GM12878 (cell line): Measurements from ENCODE around the gene PLA2G6. TPM values are rescaled to one million over a fixed set of nuclear protein-coding genes. Genes with fewer than 3 reads are reported as not detected.

Experiments
- ATAC-seq: fragments of 200-7000 bp; cut with Tn5 transposase; 3 replicates; pipeline ENCODE4 v1.9.1; 2020; ENCODE audit warnings: mild to moderate bottlenecking, moderate library complexity
- BruUV-seq: library from RNA; stranded (reverse); fragments of 400-500 nt; replicated peaks from 2 replicates; lab custom pipeline; 2021; lab: Mats Ljungman, UMichigan
- CTCF ChIA-PET: fragments of 300-600 bp; sonication (Branson Sonifier 250); formaldehyde crosslinking; extraction: SDS; loops from one replicate; lab custom pipeline; 2021; ENCODE audit warnings: inconsistent platforms; lab: Yijun Ruan, JAX
- POLR2A ChIA-PET: fragments of 350-600 bp; formaldehyde crosslinking; extraction: SDS; loops from one replicate; lab custom pipeline; 2021; ENCODE audit warnings: inconsistent platforms; lab: Charles Lee
- RAD21 ChIA-PET: fragments of 300-600 bp; sonication (Branson Sonifier 250); formaldehyde crosslinking; loops from one replicate; lab custom pipeline; 2023; ENCODE audit warnings: antibody characterized with exemption; ENCODE audit not compliant: unreplicated experiment; lab: Charles Lee
- SMC1A ChIA-PET: fragments of 300-600 bp; sonication (Branson Sonifier 250); formaldehyde crosslinking; loops from one replicate; lab custom pipeline; 2023; ENCODE audit not compliant: unreplicated experiment, uncharacterized antibody; lab: Charles Lee
- DNase-seq: peaks from one replicate; pipeline ENCODE4 v3.0.0-alpha.2; 2011; ENCODE audit warnings: low read depth, low spot score
- FAIRE-seq: peaks from 3 replicates; lab custom pipeline; 2011; peaks lifted over from hg19 to GRCh38; lab: Jason Lieb, UNC
- H2AFZ ChIP-seq: 2 replicates; pipeline ENCODE4 v1.6.0; 2011; ENCODE audit warnings: low read depth, low read length, control low read depth; ENCODE audit not compliant: control insufficient read depth
- H3K27ac ChIP-seq: 2 replicates; pipeline ENCODE4 v1.5.1; 2011; ENCODE audit warnings: control low read depth; ENCODE audit not compliant: control insufficient read depth, insufficient read depth
- H3K27me3 ChIP-seq, 2 experiments: replicated peaks in 1 of 2; 2 replicates each; pipeline versions ENCODE4 v1.6.0 to v1.6.1; 2011; ENCODE audit warnings: low read length in 1 of 2; ENCODE audit not compliant: control insufficient read depth in 2 of 2, insufficient read depth in 2 of 2
- H3K36me3 ChIP-seq, 2 experiments: 2 replicates each; pipeline ENCODE4 v1.5.1; 2011; ENCODE audit warnings: low read length in 1 of 2; ENCODE audit not compliant: control insufficient read depth in 2 of 2, insufficient read depth in 2 of 2
- H3K4me1 ChIP-seq: 2 replicates; pipeline ENCODE4 v1.6.1; 2011; ENCODE audit warnings: mild to moderate bottlenecking, low read length, moderate library complexity, mixed read lengths; ENCODE audit not compliant: control insufficient read depth, insufficient read depth
- H3K4me2 ChIP-seq: 2 replicates; pipeline ENCODE4 v1.6.0; 2011; ENCODE audit warnings: control low read depth; ENCODE audit not compliant: control insufficient read depth, insufficient read depth
- H3K4me3 ChIP-seq: fragments of 200-600 bp; sonication (generic); 2 replicates; pipeline ENCODE4 v1.5.1; 2016
- H3K79me2 ChIP-seq: 2 replicates; pipeline ENCODE4 v1.6.0; 2011; ENCODE audit warnings: low read length; ENCODE audit not compliant: control insufficient read depth, insufficient read depth
- H3K9ac ChIP-seq: 2 replicates; pipeline ENCODE4 v1.8.0; 2011; ENCODE audit warnings: low read length, control low read depth, mixed read lengths; ENCODE audit not compliant: control insufficient read depth, insufficient read depth
- H3K9me3 ChIP-seq: replicated peaks from 3 replicates; pipeline ENCODE4 v1.5.1; 2011; ENCODE audit warnings: mild to moderate bottlenecking, low read length; ENCODE audit not compliant: control insufficient read depth, insufficient read depth
- H4K20me1 ChIP-seq: 2 replicates; pipeline ENCODE4 v1.6.0; 2011; ENCODE audit not compliant: control insufficient read depth, insufficient read depth
- CREM ChIP-seq: IDR thresholded peaks from 2 replicates; pipeline ENCODE4 v1.6.1; 2014; ENCODE audit warnings: antibody characterized with exemption, low read depth
- RBBP5 ChIP-seq: fragments of 200-600 bp; sonication (generic); conservative IDR thresholded peaks from 2 replicates; pipeline ENCODE4 v1.6.1; 2016
- ZNF622 ChIP-seq: fragments of 450-650 bp; IDR thresholded peaks from 2 replicates; pipeline ENCODE4 v1.6.1; 2017; ENCODE audit warnings: mild to moderate bottlenecking, inconsistent platforms
- WGBS: methylation state at CpG from one replicate; pipeline ENCODE4 v1.1.6; 2016; ENCODE audit warnings: low lambda C conversion rate; ENCODE audit not compliant: insufficient replicate concordance, insufficient coverage; ENCODE audit errors: missing lambda C conversion rate; 5-methylcytosine and 5-hydroxymethylcytosine counted together
- in situ Hi-C: fragments of 300-500 bp; cut with MboI; formaldehyde crosslinking; loops from 9 replicates; pipeline ENCODE4 v1.14.3; 2018; ENCODE audit warnings: mixed read lengths
- intact Hi-C: fragments of 100-400 bp; cut with micrococcal nuclease; formaldehyde crosslinking; loops from one replicate; pipeline ENCODE4 v1.14.2; 2022; ENCODE audit not compliant: unreplicated experiment
- polyA plus RNA-seq, 11 experiments: library from polyadenylated mRNA; depleted of rRNA in 4 of 11; unstranded in 6 of 11; stranded (reverse) in 5 of 11; fragments of >200 nt; fragmentation: Nextera tagmentation in 4 of 11; fragmentation: Illumina TruSeq in 1 of 11; extraction: Ambion mirVana in 4 of 11; extraction: Trizol in 1 of 11; gene quantifications; 1 replicate in 1 of 11; 2 replicates in 10 of 11; pipeline versions ENCODE4 v1.2.1 to v1.2.3, GENCODE V29; 2011 to 2016; ENCODE audit warnings: inconsistent platforms in 2 of 11, missing spikeins in 2 of 11, low read depth in 1 of 11
- total RNA-seq, 4 experiments: library from RNA; depleted of rRNA in 3 of 4; stranded (reverse); fragments of >200 nt in 3 of 4; fragmentation: Illumina TruSeq in 1 of 4; extraction: Trizol in 1 of 4; gene quantifications; 2 replicates each; pipeline versions ENCODE4 v1.2.1 to v1.2.3, GENCODE V29; 2013 to 2021
- TF ChIP-seq, protein P1 (sequence below): fragments of 450-650 bp; IDR thresholded peaks from 2 replicates; pipeline ENCODE4 v1.6.1; 2017; ENCODE audit warnings: mild to moderate bottlenecking, low read depth, inconsistent platforms; ENCODE audit not compliant: poor library complexity, severe bottlenecking

PLA2G6 gene
- total and polyA plus RNA-seq, 10 of the 15 experiments (the other 5 are each of a cell fraction or from before 2014, with no cell fraction given), result 0.15 to 42.2 (median 15.8) TPM

DNA sequence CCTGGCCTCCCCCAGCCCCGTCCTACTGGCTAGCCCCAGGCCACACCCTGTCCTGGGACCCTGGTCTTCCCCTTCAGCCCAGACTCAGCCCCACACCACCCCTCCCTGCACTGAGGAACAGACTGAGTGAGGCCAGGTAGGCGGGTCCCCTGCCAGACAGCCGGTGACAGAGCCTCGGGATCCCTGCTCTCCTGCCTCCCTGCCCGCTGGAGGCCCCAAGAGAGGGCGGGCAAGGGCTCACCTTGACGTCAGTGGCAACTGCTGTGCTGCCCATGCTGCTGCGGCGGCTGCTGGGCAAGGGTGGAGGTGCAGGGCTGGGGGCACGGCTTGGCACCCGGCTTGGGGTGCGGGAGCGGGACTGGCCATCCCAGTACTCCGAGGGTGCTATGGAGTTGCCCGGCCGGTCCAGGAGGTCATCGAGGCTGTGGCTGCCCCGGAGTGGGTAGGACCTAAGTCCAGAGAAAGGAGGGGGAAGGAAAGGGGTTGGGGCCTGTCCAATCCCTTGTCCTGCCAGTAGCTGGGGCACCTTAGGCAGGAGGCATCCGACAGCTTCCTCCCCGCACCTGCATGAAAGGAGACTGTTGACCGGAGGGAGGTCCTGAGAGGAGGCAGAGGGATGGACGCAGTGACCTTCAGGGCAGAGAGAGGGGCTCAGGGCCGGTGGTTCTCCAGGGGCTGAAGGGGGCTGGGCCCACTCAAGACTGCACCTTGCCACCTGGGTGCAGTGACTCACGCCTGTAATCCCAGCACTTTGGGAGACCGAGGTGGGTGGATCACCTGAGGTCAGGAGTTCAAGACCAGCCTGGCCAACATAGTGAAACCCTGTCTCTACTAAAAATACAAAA lies 95.4 kb downstream of the PLA2G6 start:
- TF ChIP-seq ZNF622 (no peak), RBBP5 (no peak), CREM (no peak)
- TF ChIP-seq, protein P1, sequence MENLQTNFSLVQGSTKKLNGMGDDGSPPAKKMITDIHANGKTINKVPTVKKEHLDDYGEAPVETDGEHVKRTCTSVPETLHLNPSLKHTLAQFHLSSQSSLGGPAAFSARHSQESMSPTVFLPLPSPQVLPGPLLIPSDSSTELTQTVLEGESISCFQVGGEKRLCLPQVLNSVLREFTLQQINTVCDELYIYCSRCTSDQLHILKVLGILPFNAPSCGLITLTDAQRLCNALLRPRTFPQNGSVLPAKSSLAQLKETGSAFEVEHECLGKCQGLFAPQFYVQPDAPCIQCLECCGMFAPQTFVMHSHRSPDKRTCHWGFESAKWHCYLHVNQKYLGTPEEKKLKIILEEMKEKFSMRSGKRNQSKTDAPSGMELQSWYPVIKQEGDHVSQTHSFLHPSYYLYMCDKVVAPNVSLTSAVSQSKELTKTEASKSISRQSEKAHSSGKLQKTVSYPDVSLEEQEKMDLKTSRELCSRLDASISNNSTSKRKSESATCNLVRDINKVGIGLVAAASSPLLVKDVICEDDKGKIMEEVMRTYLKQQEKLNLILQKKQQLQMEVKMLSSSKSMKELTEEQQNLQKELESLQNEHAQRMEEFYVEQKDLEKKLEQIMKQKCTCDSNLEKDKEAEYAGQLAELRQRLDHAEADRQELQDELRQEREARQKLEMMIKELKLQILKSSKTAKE, result no peak
- TF ChIP-seq, all 136 proteins: peak for 0
- in situ Hi-C loops, result no loop called here
- CTCF ChIA-PET, result no interaction called here
- Histone ChIP-seq H3K9me3 (no peaks in the 10 kb centered on the region), H3K27ac (no peak overlapping the region), H3K4me2 (no peak overlapping the region), H2AFZ (no peak overlapping the region), H4K20me1 (no peaks in the 10 kb centered on the region), H3K4me1 (no peaks in the 10 kb centered on the region), H3K4me3 (no peak overlapping the region), H3K27me3 (peaks cover 8 to 9% of the 10 kb centered on the region in 2 experiments; a peak in 3 of 4 replicates), H3K9ac (no peak overlapping the region), H3K36me3 (no peaks in the 10 kb centered on the region), H3K79me2 (no peaks in the 10 kb centered on the region)
- RAD21 ChIA-PET, result no interaction called here
- SMC1A ChIA-PET, result interaction anchor here (1.2 kb wide), 1 partner anchor 268 kb away, joined by 3 read pairs; no protein-coding TSS in a partner anchor
- FAIRE-seq (no peak), ATAC-seq (no peak), DNase-seq (no peak)
- BruUV-seq, result no TSS peak
- POLR2A ChIA-PET, result no interaction called here
- 62% methylated on average over 17 of the region's 25 CpGs for WGBS
- intact Hi-C loops, result no loop called here
